HepG2 (cell line): ENCODE measurements around the gene NEURL2. TPM values are rescaled to one million over a fixed set of nuclear protein-coding genes. Genes with fewer than 3 reads are reported as not detected.

Experiments used
- ADNP ChIP-seq: sonication (generic); formaldehyde crosslinking; IDR thresholded peaks from 2 replicates; pipeline ENCODE4 v1.4.0; 2020; ENCODE audit warnings: missing genetic modification reagents
- AKNA ChIP-seq: sonication (generic); formaldehyde crosslinking; IDR thresholded peaks from 2 replicates; pipeline ENCODE4 v1.4.0; 2020; ENCODE audit warnings: missing genetic modification reagents, borderline replicate concordance
- DR1 ChIP-seq: sonication (generic); formaldehyde crosslinking; IDR thresholded peaks from 2 replicates; pipeline ENCODE4 v1.8.0; 2021; ENCODE audit warnings: mild to moderate bottlenecking, missing genetic modification reagents, inconsistent platforms
- EED ChIP-seq: sonication (generic); formaldehyde crosslinking; IDR thresholded peaks from 2 replicates; pipeline ENCODE4 v1.5.0; 2020; ENCODE audit warnings: mild to moderate bottlenecking, missing genetic modification reagents
- NRL ChIP-seq: sonication (generic); formaldehyde crosslinking; IDR thresholded peaks from 2 replicates; pipeline ENCODE4 v1.5.0; 2020; ENCODE audit warnings: missing genetic modification reagents, mild to moderate bottlenecking, moderate library complexity, borderline replicate concordance
- TEAD3 ChIP-seq: optimal IDR thresholded peaks from 2 replicates; pipeline ENCODE3; 2016; ENCODE audit warnings: borderline replicate concordance
- XRCC5 ChIP-seq: fragments of 200-400 bp; formaldehyde crosslinking; optimal IDR thresholded peaks from 2 replicates; pipeline ENCODE3; 2017; ENCODE audit warnings: mild to moderate bottlenecking, low read length
- ZNF138 ChIP-seq: sonication (generic); formaldehyde crosslinking; IDR thresholded peaks from 2 replicates; pipeline ENCODE4 v1.5.0; 2020; ENCODE audit warnings: mild to moderate bottlenecking, low read depth, missing genetic modification reagents
- ZNF160 ChIP-seq: sonication (generic); formaldehyde crosslinking; IDR thresholded peaks from 2 replicates; pipeline ENCODE4 v1.8.0; 2022; ENCODE audit warnings: mild to moderate bottlenecking, inconsistent platforms, missing genetic modification reagents
- ZNF251 ChIP-seq: sonication (generic); formaldehyde crosslinking; IDR thresholded peaks from 2 replicates; pipeline ENCODE4 v1.9.0; 2021; ENCODE audit warnings: mild to moderate bottlenecking, missing genetic modification reagents
- ZNF550 ChIP-seq: sonication (generic); formaldehyde crosslinking; IDR thresholded peaks from 2 replicates; pipeline ENCODE4 v1.4.0; 2020; ENCODE audit warnings: mild to moderate bottlenecking, missing genetic modification reagents, borderline replicate concordance
- ZNF776 ChIP-seq: sonication (generic); formaldehyde crosslinking; IDR thresholded peaks from 2 replicates; pipeline ENCODE4 v1.4.0; 2020; ENCODE audit warnings: mild to moderate bottlenecking, missing genetic modification reagents
- ZNF816 ChIP-seq: sonication (generic); formaldehyde crosslinking; IDR thresholded peaks from 2 replicates; pipeline ENCODE4 v1.8.0; 2022; ENCODE audit warnings: missing genetic modification reagents, mild to moderate bottlenecking, borderline replicate concordance
- polyA plus RNA-seq, 8 experiments: library from polyadenylated mRNA; depleted of rRNA in 3 of 8; stranded (reverse) in 7 of 8; unstranded in 1 of 8; fragments of >200 nt; fragmentation: Illumina TruSeq in 4 of 8; extraction: Trizol in 4 of 8; gene quantifications; 2 replicates each; pipeline versions ENCODE4 v1.2.1 to v1.2.3, GENCODE V29; 2011 to 2016; ENCODE audit warnings: low read depth in 4 of 8, missing spikeins in 1 of 8, mixed read lengths in 1 of 8; ENCODE audit not compliant: insufficient read depth in 1 of 8
- total RNA-seq, 5 experiments: library from RNA; depleted of rRNA; stranded (reverse); fragments of >200 nt; fragmentation: Illumina TruSeq; extraction: Trizol; gene quantifications; 2 replicates each; pipeline ENCODE4 v1.2.3, GENCODE V29; 2016; ENCODE audit warnings: low read depth in 1 of 5
- TF ChIP-seq, protein P1 (sequence below): sonication (generic); formaldehyde crosslinking; IDR thresholded peaks from 2 replicates; pipeline ENCODE4 v1.4.0; 2020; ENCODE audit warnings: mild to moderate bottlenecking, missing genetic modification reagents, borderline replicate concordance
- TF ChIP-seq, protein P2 (sequence below): sonication (generic); formaldehyde crosslinking; IDR thresholded peaks from 2 replicates; pipeline ENCODE4 v1.5.1; 2020; ENCODE audit warnings: mild to moderate bottlenecking, missing genetic modification reagents
- TF ChIP-seq, protein P3 (sequence below): sonication (generic); formaldehyde crosslinking; IDR thresholded peaks from 2 replicates; pipeline ENCODE4 v1.9.0; 2021; ENCODE audit warnings: missing genetic modification reagents, borderline replicate concordance

Gene NEURL2
- total and polyA plus RNA-seq, 2 of the 13 experiments (the other 11 are each of a cell fraction or from before 2014, with no cell fraction given), result 7.2 to 9.7 TPM

- TF ChIP-seq ZNF251 (CRISPR knock-in tag) (no peak; the same call in 1 of the 2 replicates), TEAD3 (CRISPR knock-in tag) (peak; percentile 99), XRCC5 (peak; percentile 28), ZNF160 (CRISPR knock-in tag) (peak; percentile 66; the same call in 1 of the 2 replicates), DR1 (no peak), ZNF550 (CRISPR knock-in tag) (no peak), AKNA (CRISPR knock-in tag) (no peak), ZNF776 (CRISPR knock-in tag) (no peak; the same call in 1 of the 2 replicates), ZNF138 (CRISPR knock-in tag) (no peak; the same call in 1 of the 2 replicates), EED (CRISPR knock-in tag) (peak; percentile 76; the same call in 1 of the 2 replicates), ZNF816 (CRISPR knock-in tag) (0 out of 2 replicates have a peak, but pooled peaks have one; percentile 8), NRL (CRISPR knock-in tag) (0 out of 2 replicates have a peak, but pooled peaks have one; percentile 17), ADNP (peak; percentile 95)
- TF ChIP-seq, protein P1, sequence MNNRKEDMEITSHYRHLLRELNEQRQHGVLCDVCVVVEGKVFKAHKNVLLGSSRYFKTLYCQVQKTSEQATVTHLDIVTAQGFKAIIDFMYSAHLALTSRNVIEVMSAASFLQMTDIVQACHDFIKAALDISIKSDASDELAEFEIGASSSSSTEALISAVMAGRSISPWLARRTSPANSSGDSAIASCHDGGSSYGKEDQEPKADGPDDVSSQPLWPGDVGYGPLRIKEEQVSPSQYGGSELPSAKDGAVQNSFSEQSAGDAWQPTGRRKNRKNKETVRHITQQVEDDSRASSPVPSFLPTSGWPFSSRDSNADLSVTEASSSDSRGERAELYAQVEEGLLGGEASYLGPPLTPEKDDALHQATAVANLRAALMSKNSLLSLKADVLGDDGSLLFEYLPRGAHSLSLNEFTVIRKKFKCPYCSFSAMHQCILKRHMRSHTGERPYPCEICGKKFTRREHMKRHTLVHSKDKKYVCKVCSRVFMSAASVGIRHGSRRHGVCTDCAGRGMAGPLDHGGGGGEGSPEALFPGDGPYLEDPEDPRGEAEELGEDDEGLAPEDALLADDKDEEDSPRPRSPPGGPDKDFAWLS (CRISPR knock-in tag), result peak; percentile 25; the same call in 1 of the 2 replicates
- TF ChIP-seq, protein P2, sequence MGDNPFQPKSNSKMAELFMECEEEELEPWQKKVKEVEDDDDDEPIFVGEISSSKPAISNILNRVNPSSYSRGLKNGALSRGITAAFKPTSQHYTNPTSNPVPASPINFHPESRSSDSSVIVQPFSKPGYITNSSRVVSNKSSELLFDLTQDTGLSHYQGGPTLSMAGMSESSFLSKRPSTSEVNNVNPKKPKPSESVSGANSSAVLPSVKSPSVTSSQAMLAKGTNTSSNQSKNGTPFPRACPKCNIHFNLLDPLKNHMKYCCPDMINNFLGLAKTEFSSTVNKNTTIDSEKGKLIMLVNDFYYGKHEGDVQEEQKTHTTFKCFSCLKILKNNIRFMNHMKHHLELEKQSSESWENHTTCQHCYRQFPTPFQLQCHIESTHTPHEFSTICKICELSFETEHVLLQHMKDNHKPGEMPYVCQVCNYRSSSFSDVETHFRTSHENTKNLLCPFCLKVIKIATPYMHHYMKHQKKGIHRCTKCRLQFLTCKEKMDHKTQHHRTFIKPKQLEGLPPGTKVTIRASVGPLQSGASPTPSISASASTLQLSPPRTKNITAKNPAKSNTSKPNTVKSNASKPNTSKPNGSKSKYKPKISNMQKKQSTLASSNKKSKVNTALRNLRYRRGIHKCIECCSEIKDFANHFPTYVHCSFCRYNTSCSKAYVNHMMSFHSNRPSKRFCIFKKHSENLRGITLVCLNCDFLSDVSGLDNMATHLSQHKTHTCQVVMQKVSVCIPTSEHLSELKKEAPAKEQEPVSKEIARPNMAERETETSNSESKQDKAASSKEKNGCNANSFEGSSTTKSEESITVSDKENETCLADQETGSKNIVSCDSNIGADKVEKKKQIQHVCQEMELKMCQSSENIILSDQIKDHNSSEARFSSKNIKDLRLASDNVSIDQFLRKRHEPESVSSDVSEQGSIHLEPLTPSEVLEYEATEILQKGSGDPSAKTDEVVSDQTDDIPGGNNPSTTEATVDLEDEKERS (CRISPR knock-in tag), result peak; percentile 99
- TF ChIP-seq, protein P3, sequence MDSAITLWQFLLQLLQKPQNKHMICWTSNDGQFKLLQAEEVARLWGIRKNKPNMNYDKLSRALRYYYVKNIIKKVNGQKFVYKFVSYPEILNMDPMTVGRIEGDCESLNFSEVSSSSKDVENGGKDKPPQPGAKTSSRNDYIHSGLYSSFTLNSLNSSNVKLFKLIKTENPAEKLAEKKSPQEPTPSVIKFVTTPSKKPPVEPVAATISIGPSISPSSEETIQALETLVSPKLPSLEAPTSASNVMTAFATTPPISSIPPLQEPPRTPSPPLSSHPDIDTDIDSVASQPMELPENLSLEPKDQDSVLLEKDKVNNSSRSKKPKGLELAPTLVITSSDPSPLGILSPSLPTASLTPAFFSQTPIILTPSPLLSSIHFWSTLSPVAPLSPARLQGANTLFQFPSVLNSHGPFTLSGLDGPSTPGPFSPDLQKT (CRISPR knock-in tag), result no peak
These were observed 36.3 kb upstream of the NEURL2 start (continued) for GRCh38 chr20:45927071-45927878.
